Measurements from ENCODE around the gene MAP7.

GRCh38 chr6:136464874-136465273, 85.3 kb downstream of the MAP7 start:
- TF ChIP-seq CTCF (IDR thresholded peaks at IDR 0.05) (no peak), POLR2A (IDR thresholded peaks at IDR 0.05) (no peak), POLR2AphosphoS5 (IDR thresholded peaks at IDR 0.05) (no peak)

All from transverse colon (tissue), 4 donors.